MM.1S (cell line): ENCODE data around the gene SDCBP2.

Experiments used
- DNase-seq: peaks from one replicate; pipeline ENCODE4 v3.0.0-alpha.2; 2015
- H2AFZ ChIP-seq: fragments of 300-600 bp; sonication (generic); 2 replicates; pipeline ENCODE4 v1.6.0; 2016; ENCODE audit warnings: antibody characterized with exemption, low read length
- H3F3A ChIP-seq: fragments of 300-600 bp; sonication (generic); 2 replicates; pipeline ENCODE4 v1.6.1; 2016; ENCODE audit warnings: mild to moderate bottlenecking, antibody characterized with exemption, low read length, moderate library complexity, mixed read lengths; ENCODE audit not compliant: insufficient read depth
- H3K27ac ChIP-seq: fragments of 300-600 bp; sonication (generic); 2 replicates; pipeline ENCODE4 v1.5.1; 2016; ENCODE audit warnings: mild to moderate bottlenecking, low read length
- H3K27me3 ChIP-seq: fragments of 300-600 bp; sonication (generic); replicated peaks from 2 replicates; pipeline ENCODE4 v1.6.0; 2016; ENCODE audit warnings: low read length; ENCODE audit not compliant: insufficient read depth
- H3K36me3 ChIP-seq: fragments of 300-600 bp; sonication (generic); replicated peaks from 2 replicates; pipeline ENCODE4 v1.6.1; 2016; ENCODE audit warnings: mild to moderate bottlenecking, low read length, mixed read lengths; ENCODE audit not compliant: insufficient read depth
- H3K4me1 ChIP-seq: fragments of 300-600 bp; sonication (generic); 2 replicates; pipeline ENCODE4 v1.6.1; 2016; ENCODE audit warnings: low read length, mixed read lengths
- H3K4me2 ChIP-seq: fragments of 300-600 bp; sonication (generic); 2 replicates; pipeline ENCODE4 v1.6.0; 2016; ENCODE audit warnings: low read depth, low read length
- H3K4me3 ChIP-seq: fragments of 300-600 bp; sonication (generic); 2 replicates; pipeline ENCODE4 v1.5.1; 2016; ENCODE audit warnings: low read length, mixed read lengths
- H3K79me2 ChIP-seq: fragments of 300-600 bp; sonication (generic); 2 replicates; pipeline ENCODE4 v1.6.1; 2016; ENCODE audit warnings: mixed run types, low read length, mixed read lengths
- H3K9ac ChIP-seq: fragments of 300-600 bp; sonication (generic); 2 replicates; pipeline ENCODE4 v1.6.1; 2016; ENCODE audit warnings: low read length, mixed read lengths
- H3K9me2 ChIP-seq: fragments of 300-600 bp; sonication (generic); replicated peaks from 2 replicates; pipeline ENCODE4 v1.6.1; 2016; ENCODE audit warnings: mild to moderate bottlenecking, low read length, mixed read lengths; ENCODE audit not compliant: insufficient read depth
- H3K9me3 ChIP-seq: fragments of 300-600 bp; sonication (generic); replicated peaks from 2 replicates; pipeline ENCODE4 v1.6.1; 2016; ENCODE audit warnings: mild to moderate bottlenecking, low read length, mixed read lengths; ENCODE audit not compliant: insufficient read depth
- H4K20me1 ChIP-seq: fragments of 300-600 bp; sonication (generic); 2 replicates; pipeline ENCODE4 v1.6.1; 2016; ENCODE audit warnings: mild to moderate bottlenecking, low read length, moderate library complexity, mixed read lengths; ENCODE audit not compliant: insufficient read depth
- EZH2 ChIP-seq: fragments of 300-600 bp; sonication (generic); optimal IDR thresholded peaks from 2 replicates; pipeline ENCODE3; 2017; ENCODE audit warnings: low read depth, mild to moderate bottlenecking, antibody characterized with exemption, low read length, mixed read lengths
- EZH2phosphoT487 ChIP-seq: fragments of 300-600 bp; sonication (generic); IDR thresholded peaks from 2 replicates; pipeline ENCODE4 v1.6.1; 2018; ENCODE audit warnings: antibody characterized with exemption, low read length
- TF ChIP-seq, protein P1 (sequence below): fragments of 300-600 bp; sonication (generic); IDR thresholded peaks from 2 replicates; pipeline ENCODE4 v1.5.1; 2016; ENCODE audit warnings: antibody characterized with exemption, low read length, mixed read lengths

The SDCBP2 gene

DNA sequence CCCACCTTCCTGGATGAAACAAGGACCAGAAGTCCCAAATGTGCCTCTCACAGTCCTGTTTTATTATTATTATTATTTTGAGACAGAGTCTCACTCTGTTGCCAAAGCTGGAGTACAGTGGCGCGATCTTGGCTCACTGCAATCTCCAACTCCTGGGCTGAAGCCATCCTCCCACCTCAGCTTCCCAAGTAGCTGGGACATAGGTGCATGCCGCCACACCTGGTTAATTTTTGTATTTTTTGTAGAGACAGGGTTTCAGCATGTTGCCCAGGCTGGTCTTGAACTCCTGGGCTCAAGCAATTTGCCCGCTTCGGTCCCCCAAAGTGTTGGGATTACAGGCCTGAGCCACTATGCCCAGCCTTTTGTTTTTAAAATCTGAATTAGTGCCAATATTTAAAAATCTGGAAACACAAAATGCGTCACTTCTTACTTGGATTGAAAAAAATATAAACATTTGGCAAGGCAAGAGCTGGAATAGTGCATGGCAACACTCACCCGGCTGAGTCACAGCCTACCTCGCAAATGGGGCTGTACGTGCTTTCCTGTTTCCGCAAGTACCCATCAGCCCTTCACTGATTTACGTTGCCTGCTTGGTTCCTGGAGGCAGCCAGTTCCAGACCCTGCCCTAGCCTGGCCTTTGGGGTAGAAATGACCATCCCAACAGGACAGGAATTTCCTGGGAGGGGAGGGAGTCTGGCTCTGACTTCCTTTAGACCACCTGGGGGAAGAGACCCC lies 6.3 kb downstream of the SDCBP2 start:
- Histone ChIP-seq H3K9ac (no peak overlapping the region), H3K36me3 (no peaks in the 10 kb centered on the region), H2AFZ (no peak overlapping the region), H3K27ac (no peak overlapping the region), H3K27me3 (no peaks in the 10 kb centered on the region), H3F3A (0 out of 2 replicates have a peak, but pooled peaks cover 3% of the 10 kb centered on the region), H3K79me2 (peaks cover 24% of the 10 kb centered on the region), H4K20me1 (no peaks in the 10 kb centered on the region), H3K4me1 (peaks cover 21% of the 10 kb centered on the region), H3K4me3 (no peak overlapping the region), H3K9me3 (no peaks in the 10 kb centered on the region), H3K9me2 (no peaks in the 10 kb centered on the region), H3K4me2 (no peak overlapping the region)
- TF ChIP-seq EZH2phosphoT487 = no peak
- TF ChIP-seq EZH2 = no peak
- TF ChIP-seq, protein P1, sequence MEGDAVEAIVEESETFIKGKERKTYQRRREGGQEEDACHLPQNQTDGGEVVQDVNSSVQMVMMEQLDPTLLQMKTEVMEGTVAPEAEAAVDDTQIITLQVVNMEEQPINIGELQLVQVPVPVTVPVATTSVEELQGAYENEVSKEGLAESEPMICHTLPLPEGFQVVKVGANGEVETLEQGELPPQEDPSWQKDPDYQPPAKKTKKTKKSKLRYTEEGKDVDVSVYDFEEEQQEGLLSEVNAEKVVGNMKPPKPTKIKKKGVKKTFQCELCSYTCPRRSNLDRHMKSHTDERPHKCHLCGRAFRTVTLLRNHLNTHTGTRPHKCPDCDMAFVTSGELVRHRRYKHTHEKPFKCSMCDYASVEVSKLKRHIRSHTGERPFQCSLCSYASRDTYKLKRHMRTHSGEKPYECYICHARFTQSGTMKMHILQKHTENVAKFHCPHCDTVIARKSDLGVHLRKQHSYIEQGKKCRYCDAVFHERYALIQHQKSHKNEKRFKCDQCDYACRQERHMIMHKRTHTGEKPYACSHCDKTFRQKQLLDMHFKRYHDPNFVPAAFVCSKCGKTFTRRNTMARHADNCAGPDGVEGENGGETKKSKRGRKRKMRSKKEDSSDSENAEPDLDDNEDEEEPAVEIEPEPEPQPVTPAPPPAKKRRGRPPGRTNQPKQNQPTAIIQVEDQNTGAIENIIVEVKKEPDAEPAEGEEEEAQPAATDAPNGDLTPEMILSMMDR = no peak
- DNase-seq = no peak

DNA sequence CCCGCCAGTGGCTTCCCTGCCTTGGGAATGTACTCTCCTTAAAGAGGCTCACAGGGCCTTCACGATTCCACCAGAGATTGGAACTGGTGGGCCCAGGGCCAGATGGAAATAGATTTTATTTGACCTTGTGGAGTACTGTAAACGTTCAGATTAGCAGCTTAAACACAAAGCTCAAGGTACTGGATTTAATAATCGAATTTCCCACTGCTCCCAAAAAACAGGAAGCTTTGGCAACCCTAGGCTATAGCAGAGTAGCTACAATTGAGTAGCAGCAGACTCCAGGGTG lies 7.3 kb downstream of the SDCBP2 start:
- Histone ChIP-seq H3K9me2 (no peaks in the 10 kb centered on the region), H3F3A (peaks cover 7% of the 10 kb centered on the region; the same call in 1 of the 2 replicates), H3K9ac (no peak overlapping the region), H3K4me1 (peaks cover 24% of the 10 kb centered on the region), H3K4me3 (no peak overlapping the region), H2AFZ (no peak overlapping the region), H4K20me1 (no peaks in the 10 kb centered on the region), H3K79me2 (peaks cover 14% of the 10 kb centered on the region), H3K4me2 (no peak overlapping the region), H3K36me3 (no peaks in the 10 kb centered on the region), H3K27ac (no peak overlapping the region), H3K27me3 (no peaks in the 10 kb centered on the region), H3K9me3 (no peaks in the 10 kb centered on the region)
- DNase-seq = no peak
- TF ChIP-seq, protein P1 = no peak
- TF ChIP-seq EZH2phosphoT487 = no peak
- no peak for TF ChIP-seq EZH2

DNA sequence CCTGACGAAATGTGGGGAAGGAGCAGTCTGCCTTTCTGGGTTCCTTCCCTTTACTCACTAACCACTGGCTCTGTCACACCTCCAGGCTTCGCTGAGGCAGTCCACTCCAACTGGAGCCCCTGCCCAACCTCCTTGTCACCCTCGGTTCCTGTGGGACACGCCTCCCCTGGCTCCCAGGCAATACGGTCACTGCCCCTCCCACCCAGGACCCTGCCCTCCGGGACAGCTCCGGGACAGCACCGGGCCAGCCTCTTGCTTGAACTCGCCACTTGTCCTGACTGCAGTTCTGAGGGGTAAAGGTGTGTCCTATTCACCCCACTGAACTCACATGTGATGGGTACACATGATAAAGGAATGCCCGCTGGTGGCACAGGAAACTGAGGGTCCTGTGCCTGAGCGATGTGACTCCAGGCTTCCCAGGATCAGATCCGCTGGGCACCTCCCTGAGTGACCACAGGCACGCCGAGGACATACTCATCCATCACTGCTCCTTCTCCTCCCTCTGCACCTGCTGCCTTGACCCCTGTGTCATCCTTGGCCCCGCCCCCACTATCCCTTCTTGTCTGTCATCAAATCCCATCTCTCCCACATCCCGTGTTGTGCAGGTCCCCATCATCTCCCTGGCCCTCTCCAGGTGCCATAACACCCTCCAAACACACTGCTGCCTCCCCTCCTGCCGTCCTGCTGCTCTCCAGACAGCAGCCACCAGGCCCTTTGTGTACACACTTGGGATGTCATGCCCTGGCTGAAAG lies 7.9 kb downstream of the SDCBP2 start:
- no peaks in the 10 kb centered on the region for H3K9me3 ChIP-seq
- no peaks in the 10 kb centered on the region for H3K36me3 ChIP-seq
- H3K79me2 ChIP-seq = peaks cover 9% of the 10 kb centered on the region
- H4K20me1 ChIP-seq = no peaks in the 10 kb centered on the region
- peaks cover 9% of the 10 kb centered on the region; the same call in 1 of the 2 replicates for H3F3A ChIP-seq
- peaks cover 19% of the 10 kb centered on the region for H3K4me1 ChIP-seq
- H3K27ac ChIP-seq = no peak overlapping the region
- no peak overlapping the region for H3K9ac ChIP-seq
- no peaks in the 10 kb centered on the region for H3K9me2 ChIP-seq
- no peak overlapping the region for H3K4me3 ChIP-seq
- no peak overlapping the region for H3K4me2 ChIP-seq
- TF ChIP-seq, protein P1 = no peak
- no peak for TF ChIP-seq EZH2
- no peak for TF ChIP-seq EZH2phosphoT487
- H2AFZ ChIP-seq = no peak overlapping the region
- H3K27me3 ChIP-seq = no peaks in the 10 kb centered on the region
- DNase-seq = no peak
